Testis (tissue), 3 donors: Measurements from ENCODE around the gene HPCA. TPM values are rescaled to one million over a fixed set of nuclear protein-coding genes. Genes with fewer than 3 reads are reported as not detected.

Experiments
- DNase-seq: peaks from one replicate; pipeline ENCODE4 v3.0.0-alpha.2; 2019
- H3K27ac ChIP-seq, 2 donors: fragments of 200-600 bp; sonication (generic); one replicate each; pipeline ENCODE4 v1.5.1; 2019
- H3K27me3 ChIP-seq: fragments of 200-600 bp; sonication (generic); one replicate; pipeline ENCODE4 v1.5.1; 2019
- H3K36me3 ChIP-seq: fragments of 200-600 bp; sonication (generic); one replicate; pipeline ENCODE4 v1.5.1; 2017; ENCODE audit warnings: low read depth; ENCODE audit errors: missing control alignments
- H3K4me1 ChIP-seq: fragments of 200-600 bp; sonication (generic); one replicate; pipeline ENCODE4 v1.5.1; 2019
- H3K4me3 ChIP-seq, 2 donors: fragments of 200-600 bp; sonication (generic); one replicate each; pipeline ENCODE4 v1.5.1; 2017 to 2019
- H3K9me3 ChIP-seq: fragments of 200-600 bp; sonication (generic); one replicate; pipeline ENCODE4 v1.5.1; 2017
- POLR2A ChIP-seq: fragments of 450-650 bp; IDR thresholded peaks from one replicate; pipeline ENCODE4 v1.6.1; 2017; ENCODE audit warnings: antibody characterized with exemption, mild to moderate bottlenecking, moderate library complexity
- WGBS, 2 donors: methylation state at CpG; one replicate each; pipeline ENCODE4 v1.1.5; 2018; 5-methylcytosine and 5-hydroxymethylcytosine counted together
- intact Hi-C: fragments of 100-400 bp; cut with DNase I; formaldehyde crosslinking; loops from one replicate; pipeline ENCODE4 v1.15.1; 2023; ENCODE audit warnings: low total_unique reads
- polyA plus RNA-seq: library from polyadenylated mRNA; stranded (reverse); fragments of 350-450 nt; fragmentation: Illumina TruSeq; extraction: RNeasy Lipid Tissue Mini Kit (QIAGEN cat#74804); gene quantifications from one replicate; pipeline ENCODE4 v1.2.3, GENCODE V29; 2014; ENCODE audit warnings: low read depth, low replicate concordance; ENCODE audit not compliant: insufficient read depth
- total RNA-seq, 2 donors: library from RNA; depleted of rRNA; stranded (reverse); fragments of >200 nt; gene quantifications; one replicate each; pipeline ENCODE4 v1.2.3, GENCODE V29; 2016
- TF ChIP-seq, protein P1 (sequence below), 3 experiments: fragments of 450-650 bp in 2 of 3; fragments of 200-600 bp in 1 of 3; sonication (generic) in 1 of 3; IDR thresholded peaks; one replicate each; pipeline ENCODE4 v1.5.1; 2016 to 2019; ENCODE audit warnings: antibody characterized with exemption in 3 of 3, mild to moderate bottlenecking in 2 of 3, moderate library complexity in 1 of 3

The HPCA gene
- total and polyA plus RNA-seq, 3 donors from 2014 or later = 1.7 to 8.8 (median 6.1) TPM

DNA sequence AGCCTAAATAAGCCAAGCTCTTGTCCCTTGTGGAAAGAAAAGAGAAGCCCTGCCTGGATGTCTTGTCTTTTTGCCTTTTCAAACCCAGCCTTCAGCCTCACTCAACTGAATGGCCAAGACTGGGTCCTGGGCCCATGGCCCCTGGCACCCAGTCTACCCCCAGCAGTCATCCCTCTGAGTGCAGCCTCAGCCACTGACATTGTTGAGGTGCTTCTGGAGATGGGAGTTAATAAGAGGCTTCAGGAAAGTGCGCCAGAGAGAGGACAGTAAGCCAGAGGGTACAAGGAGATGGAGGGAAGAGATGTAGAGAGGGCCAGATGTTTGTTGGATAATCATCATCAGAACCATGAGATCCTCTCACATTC, 22.4 kb upstream of the HPCA start:
- peaks cover 19% of the 10 kb centered on the region for H3K4me1 ChIP-seq
- no peaks in the 10 kb centered on the region for H3K9me3 ChIP-seq
- H3K27me3 ChIP-seq = no peaks in the 10 kb centered on the region
- no peak for DNase-seq
- no peaks in the 10 kb centered on the region for H3K36me3 ChIP-seq
- TF ChIP-seq, protein P1, sequence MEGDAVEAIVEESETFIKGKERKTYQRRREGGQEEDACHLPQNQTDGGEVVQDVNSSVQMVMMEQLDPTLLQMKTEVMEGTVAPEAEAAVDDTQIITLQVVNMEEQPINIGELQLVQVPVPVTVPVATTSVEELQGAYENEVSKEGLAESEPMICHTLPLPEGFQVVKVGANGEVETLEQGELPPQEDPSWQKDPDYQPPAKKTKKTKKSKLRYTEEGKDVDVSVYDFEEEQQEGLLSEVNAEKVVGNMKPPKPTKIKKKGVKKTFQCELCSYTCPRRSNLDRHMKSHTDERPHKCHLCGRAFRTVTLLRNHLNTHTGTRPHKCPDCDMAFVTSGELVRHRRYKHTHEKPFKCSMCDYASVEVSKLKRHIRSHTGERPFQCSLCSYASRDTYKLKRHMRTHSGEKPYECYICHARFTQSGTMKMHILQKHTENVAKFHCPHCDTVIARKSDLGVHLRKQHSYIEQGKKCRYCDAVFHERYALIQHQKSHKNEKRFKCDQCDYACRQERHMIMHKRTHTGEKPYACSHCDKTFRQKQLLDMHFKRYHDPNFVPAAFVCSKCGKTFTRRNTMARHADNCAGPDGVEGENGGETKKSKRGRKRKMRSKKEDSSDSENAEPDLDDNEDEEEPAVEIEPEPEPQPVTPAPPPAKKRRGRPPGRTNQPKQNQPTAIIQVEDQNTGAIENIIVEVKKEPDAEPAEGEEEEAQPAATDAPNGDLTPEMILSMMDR (IDR thresholded peaks at IDR 0.05) = no peak
- TF ChIP-seq POLR2A = no peak
- H3K4me3 ChIP-seq = no peak overlapping the region
- no peak overlapping the region for H3K27ac ChIP-seq
- WGBS, 2 donors = 95 to 100% methylated on average over 1 of the region's 1 CpG
- intact Hi-C loops = no loop called here

DNA sequence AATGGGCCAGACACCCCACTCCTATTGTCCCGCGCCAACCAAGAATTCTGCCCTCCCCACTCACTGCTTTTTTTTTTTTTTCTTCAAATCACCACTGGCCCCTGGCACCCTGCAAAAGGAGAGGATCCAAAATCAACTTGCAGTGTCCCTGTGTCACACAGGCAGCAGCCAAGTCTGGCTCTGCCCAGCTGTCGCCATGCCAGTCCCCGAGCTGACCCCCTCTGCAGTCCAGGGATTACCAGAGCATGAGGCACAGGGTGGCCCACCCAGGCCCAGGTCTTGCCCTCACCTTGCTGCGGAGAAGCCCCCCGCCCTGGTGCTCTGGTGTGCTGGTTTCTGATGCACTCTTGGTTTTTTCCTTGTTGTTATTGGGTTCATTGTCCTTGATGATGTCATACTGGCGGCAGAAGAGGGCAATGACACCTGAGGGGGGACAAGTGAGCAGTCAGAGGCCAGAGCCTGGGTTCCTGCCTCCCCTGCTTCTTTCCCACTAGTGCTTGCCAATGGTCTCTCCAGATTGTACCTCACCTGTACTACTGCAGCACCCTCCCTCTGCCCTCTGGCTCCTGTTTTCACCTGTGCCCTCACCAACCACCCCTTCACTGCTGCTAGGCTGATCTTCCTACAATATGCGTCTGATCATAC, 21.8 kb upstream of the HPCA start:
- Histone ChIP-seq H3K4me3 (no peak overlapping the region), H3K27me3 (no peaks in the 10 kb centered on the region), H3K27ac (no peak overlapping the region), H3K4me1 (peaks cover 19% of the 10 kb centered on the region), H3K9me3 (no peaks in the 10 kb centered on the region), H3K36me3 (no peaks in the 10 kb centered on the region)
- intact Hi-C loops = no loop called here
- WGBS, 2 donors = 95 to 96% methylated on average over 8 of the region's 8 CpGs
- DNase-seq = no peak
- TF ChIP-seq, protein P1 (IDR thresholded peaks at IDR 0.05) = no peak
- no peak for TF ChIP-seq POLR2A

DNA sequence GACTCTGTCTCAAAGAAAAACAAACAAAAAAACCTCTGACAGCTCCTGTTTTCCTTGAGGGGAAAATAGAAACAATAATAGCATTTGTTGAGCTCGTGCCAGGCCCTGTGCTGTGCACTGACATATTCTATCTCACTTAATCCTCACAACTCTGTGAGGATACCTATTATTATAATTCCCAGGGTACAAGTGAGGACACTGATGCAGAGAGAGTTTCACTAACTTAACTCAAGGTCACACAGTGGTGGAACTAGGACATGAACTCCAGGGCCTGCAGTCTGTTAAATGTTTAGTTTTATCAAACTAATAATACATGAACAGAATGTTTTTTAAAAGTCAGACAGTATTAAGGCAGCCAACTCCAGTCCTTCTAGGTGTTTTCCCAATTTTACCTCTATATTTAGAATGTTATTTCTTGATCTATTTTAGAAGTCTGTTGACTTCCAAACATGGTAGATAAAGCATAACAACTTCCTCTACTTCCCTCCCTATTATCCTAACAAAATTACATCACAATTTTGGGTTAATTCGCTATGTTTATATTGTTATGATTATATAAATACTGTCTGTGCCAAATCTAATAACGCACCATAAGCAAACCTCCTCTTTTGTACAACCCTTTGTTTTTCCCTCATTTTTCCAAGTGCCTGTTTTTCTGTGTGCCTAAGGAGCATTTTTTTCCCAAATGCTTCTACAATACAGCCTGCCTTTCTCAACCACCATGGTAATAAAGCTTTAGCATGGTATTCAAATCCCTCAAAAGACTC, 20.5 kb upstream of the HPCA start:
- intact Hi-C loops = no loop called here
- TF ChIP-seq POLR2A = no peak
- TF ChIP-seq, protein P1 (IDR thresholded peaks at IDR 0.05) = peak in 1 of 3 experiments; percentile 7
- Histone ChIP-seq H3K4me3 (no peak overlapping the region), H3K36me3 (no peaks in the 10 kb centered on the region), H3K4me1 (peaks cover 23% of the 10 kb centered on the region), H3K27ac (peak overlapping the region; percentile 25 to 73), H3K27me3 (no peaks in the 10 kb centered on the region), H3K9me3 (no peaks in the 10 kb centered on the region)
- 39 to 40% methylated on average over 3 of the region's 3 CpGs for WGBS, 2 donors
- DNase-seq = no peak

DNA sequence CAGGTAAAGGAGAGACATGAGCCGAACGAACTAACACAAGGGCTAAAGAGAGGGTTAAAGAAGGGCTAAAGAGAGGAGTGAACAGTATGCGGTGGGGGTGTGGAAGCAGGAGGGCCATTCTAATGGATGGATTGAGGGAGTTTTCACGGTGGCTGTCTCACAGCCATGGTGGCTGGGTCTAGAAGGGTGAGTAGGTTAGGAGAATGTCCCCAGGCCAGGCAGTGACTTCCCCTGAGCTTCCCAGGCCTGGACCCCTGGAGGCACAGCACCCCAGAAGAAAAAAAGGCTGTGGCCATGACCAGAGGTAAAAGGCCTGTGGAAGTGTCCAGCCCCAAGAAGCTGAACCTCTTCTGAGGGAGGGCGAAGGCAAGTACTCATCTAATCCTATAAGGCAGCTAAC, 19.1 kb upstream of the HPCA start:
- TF ChIP-seq, protein P1 (IDR thresholded peaks at IDR 0.05) = no peak
- no peak for TF ChIP-seq POLR2A
- Histone ChIP-seq H3K27ac (peak overlapping the region in 1 of 2 donors; percentile 2), H3K36me3 (no peaks in the 10 kb centered on the region), H3K9me3 (no peaks in the 10 kb centered on the region), H3K4me1 (peaks cover 34% of the 10 kb centered on the region), H3K4me3 (no peak overlapping the region), H3K27me3 (no peaks in the 10 kb centered on the region)
- 79 to 90% methylated on average over 5 of the region's 5 CpGs for WGBS, 2 donors
- intact Hi-C loops = no loop called here
- peak; percentile 3 for DNase-seq
